GM10266 (cell line): ENCODE results near the gene ISY1.
"Not testable (repeated sequence)": the region's sequence is repeated elsewhere in the genome, so short reads cannot be mapped to it uniquely, and the experiment has no call there.

Experiments
- DNase-seq: peaks from one replicate; pipeline ENCODE4 v3.0.0; 2012; ENCODE audit errors: extremely low spot score
- TF ChIP-seq, protein P1 (sequence below): IDR thresholded peaks from 2 replicates; pipeline ENCODE4 v1.5.1; 2012; ENCODE audit warnings: mild to moderate bottlenecking, low read depth; ENCODE audit not compliant: control insufficient read depth, insufficient read depth; ENCODE audit errors: missing control alignments

ISY1 gene

DNA sequence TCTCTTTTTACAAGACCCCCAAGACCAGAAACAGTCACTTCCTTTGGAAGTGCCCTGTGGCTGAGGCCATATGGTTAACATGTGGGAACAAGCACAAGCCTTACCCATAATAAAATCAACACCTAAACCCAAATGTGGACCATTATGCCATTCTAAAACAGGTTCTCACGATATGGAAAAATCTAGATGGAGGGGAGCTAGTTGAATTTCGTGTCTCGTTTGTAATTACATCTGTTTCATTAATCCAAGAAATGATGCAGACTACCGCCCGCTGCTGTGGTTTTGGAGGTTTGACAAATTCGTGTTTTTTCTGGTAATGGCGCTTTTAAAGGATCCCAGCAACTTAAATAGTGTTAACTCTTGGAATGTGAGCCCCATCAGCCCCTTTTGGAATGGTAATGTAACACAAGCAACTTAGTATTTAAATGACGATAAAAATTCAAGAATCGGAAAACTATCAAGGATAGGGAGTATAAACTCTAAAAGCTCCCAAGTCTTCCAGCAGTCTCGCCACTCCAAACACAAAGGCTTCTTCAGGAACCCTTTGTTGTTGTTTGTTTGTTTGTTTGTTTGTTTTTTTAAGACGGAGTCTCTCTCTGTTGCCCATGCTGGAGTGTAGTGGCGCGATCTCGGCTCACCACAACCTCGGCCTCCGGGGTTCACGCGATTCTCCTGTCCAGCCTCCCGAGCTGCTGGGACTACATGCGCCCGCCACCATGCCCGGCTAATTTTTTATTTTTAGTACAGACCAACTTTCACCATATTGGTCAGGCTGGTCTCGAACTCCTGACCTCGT lies 21.7 kb upstream of the ISY1 start:
- TF ChIP-seq, protein P1, sequence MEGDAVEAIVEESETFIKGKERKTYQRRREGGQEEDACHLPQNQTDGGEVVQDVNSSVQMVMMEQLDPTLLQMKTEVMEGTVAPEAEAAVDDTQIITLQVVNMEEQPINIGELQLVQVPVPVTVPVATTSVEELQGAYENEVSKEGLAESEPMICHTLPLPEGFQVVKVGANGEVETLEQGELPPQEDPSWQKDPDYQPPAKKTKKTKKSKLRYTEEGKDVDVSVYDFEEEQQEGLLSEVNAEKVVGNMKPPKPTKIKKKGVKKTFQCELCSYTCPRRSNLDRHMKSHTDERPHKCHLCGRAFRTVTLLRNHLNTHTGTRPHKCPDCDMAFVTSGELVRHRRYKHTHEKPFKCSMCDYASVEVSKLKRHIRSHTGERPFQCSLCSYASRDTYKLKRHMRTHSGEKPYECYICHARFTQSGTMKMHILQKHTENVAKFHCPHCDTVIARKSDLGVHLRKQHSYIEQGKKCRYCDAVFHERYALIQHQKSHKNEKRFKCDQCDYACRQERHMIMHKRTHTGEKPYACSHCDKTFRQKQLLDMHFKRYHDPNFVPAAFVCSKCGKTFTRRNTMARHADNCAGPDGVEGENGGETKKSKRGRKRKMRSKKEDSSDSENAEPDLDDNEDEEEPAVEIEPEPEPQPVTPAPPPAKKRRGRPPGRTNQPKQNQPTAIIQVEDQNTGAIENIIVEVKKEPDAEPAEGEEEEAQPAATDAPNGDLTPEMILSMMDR: no peak
- DNase-seq: no peak

DNA sequence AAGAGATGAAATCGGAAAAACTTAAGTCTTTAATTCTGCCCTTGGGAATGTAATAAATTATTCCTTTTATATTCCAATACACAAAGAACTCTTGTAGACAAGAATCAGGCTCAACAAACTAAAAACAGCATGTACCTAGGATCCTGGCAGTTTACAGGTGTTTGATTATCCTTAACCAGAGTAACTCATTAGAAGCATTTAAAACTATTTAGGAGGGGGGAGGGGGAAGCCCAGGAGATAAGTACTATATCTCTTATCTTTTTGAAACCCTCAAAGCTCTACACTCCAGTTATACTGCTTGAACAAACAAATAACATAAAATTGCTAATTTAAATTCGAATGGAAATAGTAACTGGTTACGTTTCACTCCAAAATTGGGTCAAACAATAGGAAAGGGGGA lies 21.0 kb upstream of the ISY1 start:
- TF ChIP-seq, protein P1: no peak
- no peak for DNase-seq

DNA sequence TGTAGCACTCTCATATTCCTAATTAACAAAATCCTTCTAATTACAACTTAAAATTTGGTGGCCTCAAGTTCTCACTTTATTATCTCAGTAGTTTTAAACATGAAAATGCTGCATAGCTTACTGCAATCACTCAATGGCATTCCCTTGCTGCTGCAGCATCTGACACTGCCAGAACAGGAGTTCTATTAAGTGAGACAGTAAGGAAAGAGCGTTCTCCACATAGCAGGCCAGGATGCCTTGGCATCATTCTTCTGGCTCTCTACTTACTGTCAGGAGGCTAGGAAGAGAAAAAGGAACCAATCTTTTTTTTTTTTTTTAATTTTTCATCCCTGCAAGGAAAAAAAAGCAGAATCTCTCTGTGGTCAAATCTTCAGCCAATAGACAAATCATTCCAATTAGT lies 19.6 kb upstream of the ISY1 start:
- TF ChIP-seq, protein P1: no peak
- no peak for DNase-seq

DNA sequence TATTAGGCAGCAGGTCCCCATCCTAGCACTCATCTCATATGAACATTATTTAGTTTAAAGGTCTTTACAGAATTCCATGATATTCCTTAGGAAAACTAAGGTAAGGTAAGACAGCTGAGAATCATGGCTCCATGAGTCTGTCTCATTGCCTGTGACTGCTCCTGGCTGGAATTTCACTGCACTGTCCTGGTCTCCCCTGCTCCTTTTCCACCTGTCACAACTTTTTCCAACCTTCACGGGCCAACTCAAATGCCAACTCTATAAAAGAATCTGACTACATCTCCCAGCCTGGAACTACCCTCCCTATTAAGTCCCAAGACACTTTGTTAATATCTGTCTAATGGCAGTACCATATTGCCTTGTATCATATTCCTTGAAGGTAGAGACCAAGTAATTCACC lies 15.2 kb upstream of the ISY1 start:
- DNase-seq: no peak
- TF ChIP-seq, protein P1: no peak

DNA sequence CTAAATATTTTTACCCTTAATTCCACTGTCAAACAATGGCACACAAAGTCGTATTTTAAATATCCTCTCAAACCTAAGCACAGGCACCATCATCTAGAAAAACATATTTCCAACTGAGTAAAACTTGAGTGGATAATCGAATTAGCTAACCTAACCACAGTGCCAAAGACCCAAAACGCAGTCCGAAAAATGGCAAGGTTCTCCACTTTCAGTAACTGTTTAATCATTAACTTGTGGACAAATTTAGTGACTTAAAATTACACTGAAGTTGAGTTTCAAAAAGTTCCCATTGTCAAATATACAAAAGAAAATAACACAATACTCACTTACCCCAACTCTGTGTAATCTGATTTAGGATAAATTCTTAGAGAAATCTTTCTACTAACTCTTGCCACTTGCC lies 12.9 kb upstream of the ISY1 start:
- no peak for DNase-seq
- TF ChIP-seq, protein P1: no peak

DNA sequence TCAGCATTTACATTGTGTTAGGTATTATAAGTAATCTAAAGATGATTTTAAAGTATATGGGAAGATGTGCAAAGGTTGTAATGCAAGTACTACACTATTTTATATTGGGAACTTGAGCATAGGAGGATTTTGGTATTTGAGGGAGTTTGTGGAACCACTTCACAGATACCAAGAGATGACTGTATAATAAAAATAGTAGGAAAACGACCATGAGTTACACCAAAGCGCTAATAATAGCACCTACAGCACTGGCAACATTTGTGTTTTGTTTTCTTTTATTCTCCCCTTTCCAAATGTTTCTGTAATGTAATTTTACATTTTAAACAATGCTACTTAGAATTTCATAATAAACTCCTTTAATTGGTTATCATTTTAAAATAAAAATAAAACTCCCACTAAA lies 12.3 kb upstream of the ISY1 start:
- TF ChIP-seq, protein P1: no peak
- DNase-seq: no peak

DNA sequence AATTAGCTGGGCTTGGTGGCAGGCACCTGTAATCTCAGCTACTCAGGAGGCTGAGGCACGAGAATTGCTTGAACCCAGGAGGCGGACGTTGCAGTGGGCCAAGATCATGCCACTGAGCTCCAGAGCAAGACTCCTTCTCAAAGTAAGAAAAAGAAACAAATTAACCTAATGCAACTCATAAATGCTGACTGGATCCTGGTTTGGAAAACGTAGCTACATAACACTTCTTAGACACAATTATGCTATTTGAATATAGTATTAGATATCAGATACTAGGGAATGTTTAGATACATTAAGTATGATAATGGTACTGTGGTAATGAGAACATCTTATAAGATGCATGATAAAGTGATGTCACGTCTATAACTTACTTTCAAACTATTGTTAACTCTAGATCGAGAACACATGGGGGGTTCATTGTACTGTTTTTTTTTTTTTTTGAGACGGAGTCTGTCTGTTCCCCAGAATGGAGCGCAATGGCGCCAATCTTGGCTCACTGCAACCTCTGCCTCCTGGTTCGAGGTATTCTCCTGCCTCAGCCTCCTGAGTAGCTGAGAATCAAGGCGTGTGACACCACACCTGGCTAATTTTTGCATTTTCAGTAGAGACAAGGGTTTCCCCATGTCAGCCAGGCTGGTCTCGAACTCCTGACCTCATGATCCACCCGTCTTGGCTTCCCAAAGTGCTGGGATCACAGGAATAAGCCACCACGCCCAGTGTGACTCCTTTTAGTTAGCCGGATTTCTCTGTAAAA lies 5.9 kb upstream of the ISY1 start:
- TF ChIP-seq, protein P1: no peak
- DNase-seq: no peak

DNA sequence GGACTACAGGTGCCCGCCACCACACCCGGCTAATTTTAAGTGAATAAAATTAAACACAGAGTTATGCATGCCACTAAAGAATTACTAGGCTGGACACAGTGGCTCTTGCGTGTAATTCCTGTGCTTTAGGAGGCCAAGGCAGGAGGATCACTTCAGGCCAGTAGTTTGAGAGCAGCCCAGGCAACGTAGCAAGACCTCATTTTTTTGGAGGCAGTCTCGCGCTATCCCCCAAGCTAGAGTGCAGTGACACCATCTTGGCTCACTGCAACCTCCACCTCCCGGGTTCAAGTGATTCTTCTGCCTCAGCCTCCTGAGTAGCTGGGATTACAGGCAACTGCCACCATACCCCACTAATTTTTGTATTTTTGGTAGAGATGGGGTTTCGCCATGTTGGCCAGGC lies 4.7 kb upstream of the ISY1 start:
- not testable (repeated sequence) for DNase-seq
